Activated CD4-positive, alpha-beta T cell treated with anti-CD3 and anti-CD28 coated beads, Interleukin-2, amount 10 ng/mL, durations not matched to agents 7 days and 5 days (primary cell): Measurements from ENCODE around the gene CIZ1. TPM values are rescaled to one million over a fixed set of nuclear protein-coding genes. Genes with fewer than 3 reads are reported as not detected.

ENCODE experiments used
- CTCF ChIA-PET: fragments of 350-600 bp; sonication (Branson Sonifier 250); formaldehyde crosslinking; loops from one replicate; lab custom pipeline; 2021; ENCODE audit warnings: antibody characterized with exemption; lab: Charles Lee
- POLR2A ChIA-PET: fragments of 350-600 bp; sonication (Branson Sonifier 250); formaldehyde crosslinking; loops from one replicate; lab custom pipeline; 2021; ENCODE audit warnings: antibody characterized with exemption; lab: Charles Lee
- DNase-seq: peaks from one replicate; pipeline ENCODE4 v3.0.0-alpha.2; 2020
- H3K27ac Mint-ChIP-seq: one replicate; pipeline ENCODE4 v1.8.0; 2021; ENCODE audit warnings: mild to moderate bottlenecking, moderate library complexity, mixed read lengths
- H3K27me3 Mint-ChIP-seq: one replicate; pipeline ENCODE4 v1.8.0; 2021; ENCODE audit warnings: mixed read lengths
- H3K36me3 Mint-ChIP-seq: one replicate; pipeline ENCODE4 v1.8.0; 2021; ENCODE audit warnings: low read depth, mixed read lengths
- H3K4me1 Mint-ChIP-seq: one replicate; pipeline ENCODE4 v1.8.0; 2021; ENCODE audit warnings: mixed read lengths
- H3K4me3 Mint-ChIP-seq: one replicate; pipeline ENCODE4 v1.8.0; 2021; ENCODE audit warnings: mild to moderate bottlenecking, moderate library complexity, mixed read lengths
- H3K9me3 Mint-ChIP-seq: one replicate; pipeline ENCODE4 v1.8.0; 2021; ENCODE audit warnings: mixed read lengths
- total RNA-seq, 2 experiments: library from RNA; stranded (reverse); gene quantifications; one replicate each; pipeline ENCODE4 v1.2.3, GENCODE V29; 2021

CIZ1 gene
- total RNA-seq, 2 experiments from 2014 or later: 128 to 129 TPM

- Mint-ChIP-seq H3K36me3 (no peaks in the 10 kb centered on the region), H3K4me3 (no peak overlapping the region), H3K27me3 (no peaks in the 10 kb centered on the region), H3K9me3 (no peaks in the 10 kb centered on the region), H3K4me1 (peaks cover 11% of the 10 kb centered on the region), H3K27ac (no peak overlapping the region)
- DNase-seq: no peak
- ChIA-PET POLR2A (no interaction called here), CTCF (interaction anchor here (0.9 kb wide), 1 partner anchor 34 kb away, joined by 3 read pairs; no protein-coding TSS in a partner anchor)
Measured at GRCh38 chr9:128118971-128119665, 72.3 kb downstream of the CIZ1 start.

- H3K27me3 Mint-ChIP-seq: no peaks in the 10 kb centered on the region
- H3K4me1 Mint-ChIP-seq: peaks cover 11% of the 10 kb centered on the region
- ChIA-PET CTCF (interaction anchor here (0.8 to 4.2 kb wide), 14 partner anchors 9 to 176 kb away, joined by 3 to 54 read pairs (median 6); partner anchors contain the start of genes EEIG1 and PTGES2), POLR2A (no interaction called here)
- no peak overlapping the region for H3K27ac Mint-ChIP-seq
- H3K36me3 Mint-ChIP-seq: peaks cover 2% of the 10 kb centered on the region
- H3K4me3 Mint-ChIP-seq: no peak overlapping the region
- H3K9me3 Mint-ChIP-seq: no peaks in the 10 kb centered on the region
- DNase-seq: no peak
Measured at GRCh38 chr9:128118472-128118857, 72.9 kb downstream of the CIZ1 start.

- Mint-ChIP-seq H3K27ac (peak overlapping the region; percentile 52), H3K36me3 (peaks cover 3% of the 10 kb centered on the region), H3K9me3 (no peaks in the 10 kb centered on the region), H3K4me1 (peaks cover 11% of the 10 kb centered on the region), H3K4me3 (no peak overlapping the region), H3K27me3 (no peaks in the 10 kb centered on the region)
- peak; percentile 97 for DNase-seq
- ChIA-PET CTCF (interaction anchor here (0.5 to 4.2 kb wide), 25 partner anchors 10 to 273 kb away, joined by 3 to 54 read pairs (median 4); partner anchors contain the start of genes EEIG1, PIP5KL1 and PTGES2), POLR2A (no interaction called here)
Measured at GRCh38 chr9:128117613-128118471, 73.5 kb downstream of the CIZ1 start.

GRCh38 chr9:128116104-128117083, 75.0 kb downstream of the CIZ1 start:
- ChIA-PET POLR2A (interaction anchor here (0.6 kb wide), 1 partner anchor 346 kb away, joined by 3 read pairs; no protein-coding TSS in a partner anchor), CTCF (interaction anchor here (0.6 to 4.2 kb wide), 11 partner anchors 11 to 904 kb away, joined by 3 to 54 read pairs (median 4); partner anchors contain the start of genes EEIG1 and PTGES2)
- H3K4me3 Mint-ChIP-seq: no peak overlapping the region

More at GRCh38 chr9:128116104-128117083, 75.0 kb downstream of the CIZ1 start:
- Mint-ChIP-seq H3K9me3 (no peaks in the 10 kb centered on the region), H3K4me1 (peaks cover 11% of the 10 kb centered on the region), H3K27ac (no peak overlapping the region), H3K27me3 (no peaks in the 10 kb centered on the region), H3K36me3 (peaks cover 5% of the 10 kb centered on the region)
- DNase-seq: no peak

Other genes with a start within 250 kb of the CIZ1 start
- 100 to 1,000 TPM; 412 to 477 TPM for gene EEIG1, start 210.6 kb downstream of the CIZ1 start, total RNA-seq
- gene NAIF1, start 124.3 kb downstream of the CIZ1 start, total RNA-seq: 10 to 100 TPM; 13.9 to 14.2 TPM
- gene SLC25A25, start 123.3 kb downstream of the CIZ1 start, total RNA-seq: 10 to 100 TPM; 14.6 to 18.4 TPM
- gene PTGES2, start 63.8 kb downstream of the CIZ1 start, total RNA-seq: 10 to 100 TPM; 57.2 to 59.9 TPM
- not detected for gene LCN2, start 42.1 kb downstream of the CIZ1 start, total RNA-seq
- 10 to 100 TPM; 92.5 to 94.2 TPM for gene BBLN, start 31.3 kb downstream of the CIZ1 start, total RNA-seq
- gene DNM1, start 11.8 kb upstream of the CIZ1 start, total RNA-seq: 1 to 10 TPM in 1 of 2 experiments, under 1 TPM in 1; 0.60 to 1.0 TPM
- gene GOLGA2, start 84.4 kb upstream of the CIZ1 start, total RNA-seq: 10 to 100 TPM; 42.6 to 42.8 TPM
- gene SWI5, start 84.7 kb upstream of the CIZ1 start, total RNA-seq: 1 to 10 TPM; 8.8 to 9.5 TPM
- 10 to 100 TPM; 22.2 to 26.7 TPM for gene TRUB2, start 130.9 kb upstream of the CIZ1 start, total RNA-seq
- gene COQ4, start 131.3 kb upstream of the CIZ1 start, total RNA-seq: 10 to 100 TPM; 33.9 to 35.6 TPM
- 10 to 100 TPM; 15.8 to 16.8 TPM for gene SLC27A4, start 149.0 kb upstream of the CIZ1 start, total RNA-seq
- 10 to 100 TPM; 65.1 to 78.1 TPM for gene URM1, start 179.8 kb upstream of the CIZ1 start, total RNA-seq
- under 1 TPM; 0.17 to 0.37 TPM for gene CERCAM, start 229.3 kb upstream of the CIZ1 start, total RNA-seq